GM21447 (cell line): Measurements from ENCODE around the gene NFE2L1.
"Not testable (repeated sequence)": the region's sequence is repeated elsewhere in the genome, so short reads cannot be mapped to it uniquely, and the experiment has no call there.

Experiments
- ATAC-seq: cut with Tn5 transposase; IDR thresholded peaks from one replicate; pipeline ENCODE4 v1.9.1; 2021; ENCODE audit not compliant: unreplicated experiment

NFE2L1 gene, protein sequence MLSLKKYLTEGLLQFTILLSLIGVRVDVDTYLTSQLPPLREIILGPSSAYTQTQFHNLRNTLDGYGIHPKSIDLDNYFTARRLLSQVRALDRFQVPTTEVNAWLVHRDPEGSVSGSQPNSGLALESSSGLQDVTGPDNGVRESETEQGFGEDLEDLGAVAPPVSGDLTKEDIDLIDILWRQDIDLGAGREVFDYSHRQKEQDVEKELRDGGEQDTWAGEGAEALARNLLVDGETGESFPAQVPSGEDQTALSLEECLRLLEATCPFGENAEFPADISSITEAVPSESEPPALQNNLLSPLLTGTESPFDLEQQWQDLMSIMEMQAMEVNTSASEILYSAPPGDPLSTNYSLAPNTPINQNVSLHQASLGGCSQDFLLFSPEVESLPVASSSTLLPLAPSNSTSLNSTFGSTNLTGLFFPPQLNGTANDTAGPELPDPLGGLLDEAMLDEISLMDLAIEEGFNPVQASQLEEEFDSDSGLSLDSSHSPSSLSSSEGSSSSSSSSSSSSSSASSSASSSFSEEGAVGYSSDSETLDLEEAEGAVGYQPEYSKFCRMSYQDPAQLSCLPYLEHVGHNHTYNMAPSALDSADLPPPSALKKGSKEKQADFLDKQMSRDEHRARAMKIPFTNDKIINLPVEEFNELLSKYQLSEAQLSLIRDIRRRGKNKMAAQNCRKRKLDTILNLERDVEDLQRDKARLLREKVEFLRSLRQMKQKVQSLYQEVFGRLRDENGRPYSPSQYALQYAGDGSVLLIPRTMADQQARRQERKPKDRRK

DNA sequence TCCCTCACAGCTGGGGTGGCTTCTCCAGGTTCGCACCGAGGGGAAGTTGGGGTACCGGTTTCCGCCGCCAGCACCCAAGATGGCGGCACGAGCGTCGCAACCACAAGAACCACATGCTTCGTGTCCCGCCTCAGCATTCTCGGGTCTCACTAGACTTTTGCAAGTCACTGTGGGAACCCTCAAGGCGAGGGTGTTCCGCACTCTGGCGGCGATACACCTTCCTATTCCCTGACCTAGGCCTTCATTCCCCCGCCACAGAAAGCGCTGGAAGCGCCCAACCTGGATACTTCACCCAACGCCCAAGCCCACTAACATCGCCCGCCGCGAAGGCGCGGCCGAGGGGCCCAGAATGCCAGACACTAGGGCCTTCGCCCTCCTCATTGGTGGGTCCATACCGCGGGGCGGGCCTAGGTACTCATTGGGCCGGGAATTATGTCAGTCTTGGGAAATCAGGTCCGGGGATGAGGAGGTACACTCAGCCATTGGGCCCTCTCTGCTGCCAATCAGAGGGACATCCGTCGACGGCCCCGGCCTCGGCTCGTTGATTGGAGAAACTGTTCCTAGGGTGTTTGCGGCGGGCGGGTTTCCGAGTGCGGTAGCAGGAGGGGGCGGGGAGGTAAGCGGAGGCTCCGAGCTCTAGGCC, at the start of gene NFE2L1:
Gene NFE2L1, plus strand, starts transcription at position 619 of the 643 bp plus-strand sequence. CDS start 2,760 bp downstream, outside the sequence.
- peak; percentile 88 for ATAC-seq

DNA sequence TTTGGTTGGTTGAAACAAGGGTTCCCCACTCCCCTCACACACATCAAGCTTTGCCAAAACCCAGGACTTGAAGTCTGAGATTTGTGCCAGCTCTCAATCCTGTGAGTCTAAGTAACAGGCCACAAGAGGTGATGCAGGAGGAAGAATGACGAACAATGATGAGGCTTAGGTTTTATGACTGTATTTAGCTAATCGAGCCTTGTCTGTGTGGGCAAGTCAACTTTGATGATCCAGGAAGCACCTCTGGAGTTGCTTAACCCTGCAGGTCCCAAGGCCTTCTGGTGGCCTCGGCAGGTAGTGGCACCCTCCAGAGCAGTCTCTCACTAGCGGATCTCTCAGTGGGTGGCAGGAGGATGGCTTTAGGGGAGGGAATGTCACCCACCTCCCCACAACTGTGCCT, 48.6 kb upstream of the NFE2L1 start:
- ATAC-seq: no peak

DNA sequence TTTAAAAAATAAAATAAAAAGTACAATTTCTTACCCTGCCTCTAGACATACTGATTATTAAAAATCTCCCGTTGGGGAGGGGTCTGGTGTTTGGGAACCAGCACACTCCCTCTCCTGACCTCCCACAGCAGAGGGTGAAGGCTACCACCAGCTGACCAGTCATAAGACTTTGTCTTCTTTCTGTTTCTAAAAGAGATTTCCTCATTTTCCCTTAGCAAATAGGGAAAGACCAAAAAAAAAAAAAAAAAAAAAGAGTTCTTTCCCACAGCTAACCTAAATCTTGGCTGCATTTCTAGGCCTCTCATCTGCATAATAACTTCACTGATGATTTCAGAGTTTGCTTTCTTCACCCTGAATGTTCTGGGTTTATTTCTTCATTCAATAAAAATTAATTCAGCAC, 47.0 kb upstream of the NFE2L1 start:
- ATAC-seq: no peak

DNA sequence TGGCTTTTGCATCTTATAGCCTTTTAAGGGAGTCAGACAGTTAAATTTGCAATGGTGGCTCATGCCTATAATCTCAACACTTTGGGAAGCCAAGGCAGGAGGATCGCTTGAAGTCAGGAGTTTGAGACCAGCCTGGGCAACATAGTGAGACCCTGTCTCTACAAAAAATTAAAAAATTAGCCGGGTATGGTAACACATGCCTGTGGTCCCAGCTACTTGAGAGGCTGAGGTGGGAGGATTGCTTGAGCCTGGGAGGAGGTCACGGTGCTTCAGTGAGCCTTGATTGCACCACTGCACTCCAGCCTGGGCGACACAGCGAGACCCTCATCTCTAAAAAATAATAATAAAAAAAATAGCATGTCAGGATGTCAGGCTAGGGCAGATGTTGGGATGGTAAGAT, 46.5 kb upstream of the NFE2L1 start:
- ATAC-seq: not testable (repeated sequence)

DNA sequence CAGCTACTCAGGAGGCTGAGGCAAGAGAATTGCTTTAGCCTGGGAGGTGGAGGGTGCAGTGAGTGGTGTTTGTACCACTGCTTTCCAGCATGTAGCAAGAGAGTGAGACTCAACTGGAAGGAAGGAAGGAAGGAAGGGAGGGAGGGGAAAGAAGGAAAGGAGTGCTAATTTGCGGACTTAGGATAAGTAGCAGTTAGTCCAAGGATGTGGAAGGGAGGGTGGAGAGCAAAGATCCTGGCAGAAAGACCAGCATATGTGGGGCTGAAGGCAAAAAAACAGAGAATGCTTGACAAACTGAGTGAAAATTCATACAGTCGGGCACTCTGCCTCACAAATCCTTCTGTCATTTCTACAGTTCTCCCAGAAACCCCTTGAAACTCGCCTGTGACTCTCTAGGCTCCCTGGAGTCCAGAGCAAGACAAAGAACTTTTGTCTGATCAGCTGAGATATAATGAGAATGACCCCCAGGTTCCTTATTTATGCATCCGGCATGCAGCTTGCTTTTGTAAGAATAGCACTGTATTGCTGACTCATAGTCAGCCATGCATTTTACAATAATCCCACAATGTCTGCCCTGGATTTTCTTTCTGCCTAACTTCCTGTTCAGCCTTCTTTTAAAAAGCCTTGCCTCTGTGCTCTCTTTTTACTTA, 45.8 kb upstream of the NFE2L1 start:
- peak; percentile 48 for ATAC-seq

DNA sequence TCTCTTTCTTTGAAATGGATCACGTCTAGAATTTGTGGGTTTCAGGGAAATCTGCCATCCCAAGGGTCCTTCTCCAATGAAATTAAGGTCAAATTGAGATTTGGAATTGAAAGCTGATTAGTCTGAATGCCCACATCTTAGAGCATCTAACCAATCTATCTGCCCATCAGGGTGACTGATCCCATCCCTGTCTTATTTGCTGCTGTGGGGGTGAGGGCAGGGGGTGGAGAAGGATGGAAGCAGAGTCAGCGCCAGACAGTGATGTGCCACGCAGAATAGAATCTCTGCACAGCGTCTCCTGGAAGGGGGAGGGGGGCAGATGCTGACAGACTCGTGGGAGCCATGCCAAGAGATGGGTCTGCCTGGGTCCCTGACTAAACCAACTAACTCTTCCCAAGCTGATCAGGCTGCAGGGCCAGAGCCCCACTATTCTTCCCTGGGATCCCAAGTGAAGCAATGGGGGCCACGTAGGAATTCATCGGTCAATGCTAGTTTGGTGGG, 45.2 kb upstream of the NFE2L1 start:
- no peak for ATAC-seq

DNA sequence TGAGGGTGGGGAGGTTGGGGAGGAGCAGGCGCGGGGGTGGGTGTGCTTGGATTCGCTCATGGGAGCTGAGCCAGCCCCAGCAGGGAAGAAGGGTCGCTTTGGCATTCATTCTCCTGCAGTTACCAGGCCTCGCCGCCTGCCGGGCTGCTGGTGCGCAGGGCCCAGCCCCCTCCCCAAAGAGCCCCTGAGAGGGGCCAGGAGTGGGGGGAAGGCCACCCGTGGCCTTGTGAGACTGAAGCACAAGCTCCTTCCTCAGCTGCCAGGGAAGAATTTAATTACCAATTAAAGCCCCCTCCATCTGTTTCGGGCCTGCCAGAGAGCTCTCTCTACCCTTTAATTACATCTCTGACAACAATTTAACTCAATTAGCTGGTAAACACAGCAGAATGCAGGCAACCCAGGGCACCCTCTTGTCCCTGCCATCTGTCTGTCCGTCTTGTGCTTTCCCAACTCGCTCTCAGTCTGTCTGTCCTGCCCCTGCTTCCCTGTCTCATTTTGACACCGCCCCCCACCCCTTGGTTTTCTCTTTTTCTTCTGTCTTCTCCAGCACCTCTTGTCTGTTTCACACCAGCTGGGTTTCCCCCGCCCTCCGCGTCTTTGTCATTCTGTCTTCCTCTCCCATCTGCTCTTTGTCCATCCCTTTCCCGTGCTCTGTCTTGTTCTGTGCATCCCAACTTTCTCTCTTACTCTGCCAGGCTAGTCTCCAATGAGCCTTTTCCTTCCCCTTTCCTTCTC, 44.6 kb upstream of the NFE2L1 start:
- no peak for ATAC-seq

DNA sequence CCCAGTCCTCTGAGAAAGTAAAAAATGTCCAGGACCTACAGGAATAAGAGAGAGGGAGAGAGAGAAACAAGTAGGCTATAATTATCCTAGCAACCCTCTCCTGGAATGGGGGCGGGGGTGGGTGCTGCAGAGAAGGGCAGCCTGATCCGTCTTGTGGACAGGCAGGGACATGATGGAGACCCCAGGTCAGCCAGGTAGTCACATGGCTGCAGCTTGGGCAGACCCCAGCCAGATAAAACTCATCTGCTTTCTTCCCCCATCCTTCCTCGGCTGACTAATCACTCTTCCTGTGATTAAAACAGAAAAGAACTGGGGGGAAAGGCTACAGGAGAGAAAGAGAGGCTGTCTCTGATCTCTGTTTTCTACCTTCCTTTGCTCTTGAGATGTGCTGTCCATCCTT, 43.2 kb upstream of the NFE2L1 start:
- no peak for ATAC-seq

DNA sequence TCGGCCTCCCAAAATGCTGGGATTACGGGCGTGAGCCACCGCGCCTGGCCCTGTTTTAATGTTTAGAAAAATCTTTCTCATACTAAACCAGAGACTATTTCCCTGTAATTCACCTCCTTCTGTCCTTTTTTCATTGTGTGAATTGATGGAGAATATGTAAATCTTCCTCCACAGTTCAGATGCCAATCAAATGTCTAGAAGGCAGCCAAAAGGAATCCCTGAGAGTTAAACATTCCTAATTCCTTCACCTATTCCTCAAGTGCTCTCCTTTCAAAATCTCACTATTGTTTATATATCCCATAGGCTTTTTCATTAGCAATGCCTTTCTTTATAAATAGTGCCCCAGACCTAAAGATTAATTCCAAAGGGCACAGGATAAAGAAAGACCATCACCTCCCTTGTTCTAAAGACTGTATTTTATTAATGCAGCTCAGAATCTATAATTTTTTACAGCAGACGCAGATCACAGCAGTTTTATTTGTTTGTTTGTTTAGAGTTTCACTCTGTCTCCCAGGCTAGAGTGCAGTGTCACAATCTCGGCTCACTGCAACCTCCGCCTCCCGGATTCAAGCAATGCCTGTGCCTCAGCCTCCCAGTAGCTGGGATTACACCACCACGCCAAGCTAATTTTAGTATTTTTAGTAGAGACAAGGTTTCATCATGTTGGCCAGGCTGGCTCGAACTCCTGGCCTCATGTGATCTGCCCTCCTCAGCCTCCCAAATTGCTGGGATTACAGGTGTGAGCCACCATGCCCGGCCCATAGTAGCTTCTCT, 41.0 kb upstream of the NFE2L1 start:
- ATAC-seq: no peak

DNA sequence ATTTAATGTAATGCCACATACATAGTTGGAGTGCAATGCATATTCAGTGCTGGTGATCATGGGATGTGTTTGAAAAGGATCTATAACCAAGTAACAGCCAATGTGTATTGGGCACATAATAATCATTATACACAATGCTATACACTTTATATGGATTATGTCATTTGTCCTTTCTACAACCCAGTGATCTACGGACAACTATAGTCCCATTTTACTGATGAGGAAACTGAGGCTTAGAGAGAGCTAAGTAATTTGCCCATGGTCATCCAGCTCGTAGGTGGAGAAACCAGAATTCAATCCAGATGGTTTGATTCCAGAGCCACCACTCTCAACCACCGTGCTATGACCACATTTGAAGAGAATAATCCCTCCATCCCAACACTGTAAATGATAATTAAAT, 38.0 kb upstream of the NFE2L1 start:
- no peak for ATAC-seq

DNA sequence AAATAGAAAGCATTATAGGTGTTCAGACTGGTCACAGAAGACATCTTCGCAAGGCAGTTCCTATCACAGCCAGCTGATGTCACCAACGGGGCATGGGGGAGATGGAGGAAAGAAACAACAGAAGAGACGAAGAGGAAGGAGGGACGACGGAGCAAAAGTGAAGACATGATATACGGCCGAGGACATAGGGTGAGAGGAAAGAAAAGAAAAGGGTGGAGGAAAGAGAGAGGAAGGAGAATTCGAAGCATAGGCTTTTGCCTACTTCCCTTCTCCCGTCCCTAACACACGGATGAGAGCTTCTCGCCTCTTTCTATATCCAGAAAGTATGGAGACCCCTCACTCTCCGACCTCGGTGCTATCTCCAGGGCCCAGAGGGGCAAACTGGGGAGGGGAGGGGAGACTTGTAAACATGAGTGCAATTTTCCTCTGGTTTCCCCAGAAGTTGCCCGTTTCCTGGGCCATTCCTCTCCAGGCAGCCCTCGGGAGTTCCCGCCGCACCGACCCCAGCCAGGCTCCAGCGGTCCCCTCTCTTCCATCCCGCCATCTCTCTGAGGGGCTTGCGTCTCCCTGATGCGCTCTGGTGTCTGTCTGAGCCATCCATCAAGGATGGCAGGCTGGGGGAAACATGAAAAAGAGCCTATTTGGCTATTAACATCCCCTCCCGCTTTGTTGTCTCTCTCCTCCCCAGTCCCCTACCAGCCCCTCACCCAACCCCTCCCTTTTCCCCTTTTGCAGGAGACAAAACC, 36.6 kb upstream of the NFE2L1 start:
- ATAC-seq: no peak

DNA sequence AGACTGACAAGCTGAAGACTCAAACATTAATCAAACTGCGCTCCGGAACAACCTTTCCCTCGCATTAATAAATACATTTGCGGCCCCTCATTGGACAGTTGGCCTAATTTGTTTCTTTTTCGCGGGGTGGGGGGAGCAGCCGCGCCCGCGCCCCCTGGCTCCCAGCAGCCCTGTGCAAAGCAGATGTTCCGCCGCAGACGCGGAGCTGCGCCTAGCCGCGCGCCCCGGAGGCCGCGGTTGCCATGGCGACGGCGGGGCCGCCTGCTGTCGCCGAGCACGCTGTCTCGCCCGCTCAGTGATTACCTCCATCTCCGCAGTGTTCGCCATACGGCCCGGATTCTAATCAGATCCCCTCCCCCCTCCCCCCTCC, 36.0 kb upstream of the NFE2L1 start:
- ATAC-seq: no peak

DNA sequence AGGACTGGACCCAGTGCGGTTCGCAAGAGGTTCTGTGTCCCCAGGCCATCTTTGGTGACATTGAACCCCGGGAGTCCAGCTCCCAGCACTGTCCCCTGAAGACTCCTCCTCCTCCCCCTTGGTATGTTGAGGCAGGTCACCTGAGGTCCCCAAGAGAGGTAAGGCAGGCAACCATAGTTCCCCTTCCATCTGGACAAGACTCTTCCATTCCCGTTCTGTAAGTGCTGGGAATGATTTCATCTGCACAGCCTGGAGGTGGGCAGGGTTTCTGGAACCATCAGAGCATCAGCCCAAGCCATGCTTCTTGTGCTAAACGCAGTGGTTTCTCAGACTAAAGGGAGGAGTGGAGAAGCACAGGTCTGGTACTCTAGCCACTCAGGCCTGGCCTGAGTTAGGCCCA, 35.5 kb upstream of the NFE2L1 start:
- no peak for ATAC-seq

DNA sequence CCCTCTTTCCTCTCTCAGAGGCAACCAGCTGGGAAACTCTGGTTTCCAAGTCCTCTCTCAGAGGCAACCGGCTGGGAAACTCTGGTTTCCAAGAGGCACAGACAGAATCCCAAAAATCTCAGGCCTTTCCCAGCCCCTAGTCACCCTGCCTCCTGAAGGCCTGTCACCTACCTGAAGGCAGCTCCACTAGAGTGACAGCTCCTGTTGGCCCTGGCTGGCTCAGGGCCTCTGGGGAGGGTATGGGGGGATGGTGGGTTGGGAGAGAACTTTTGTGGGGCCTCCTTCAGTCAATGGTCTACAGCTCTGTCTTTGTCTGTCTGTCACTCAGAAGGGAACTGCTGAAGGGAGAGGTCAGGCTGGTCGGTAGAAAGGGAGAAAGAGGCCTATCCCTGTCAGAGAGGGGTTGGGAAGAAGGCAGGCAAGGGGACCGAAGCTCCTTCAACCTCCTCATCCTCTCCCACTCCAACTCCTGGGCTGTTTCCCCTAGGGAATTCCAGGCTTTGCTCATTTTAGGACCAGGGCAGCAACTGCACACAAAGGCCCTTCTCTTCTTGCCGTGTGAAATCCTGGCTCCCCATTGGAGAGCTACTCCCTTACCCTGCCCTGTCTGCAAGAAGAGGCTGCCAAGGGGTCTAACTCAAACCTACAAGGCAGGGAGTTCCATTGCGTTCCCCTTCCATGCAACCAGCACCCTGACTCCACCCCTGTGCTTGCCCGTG, 34.1 kb upstream of the NFE2L1 start:
- no peak for ATAC-seq

DNA sequence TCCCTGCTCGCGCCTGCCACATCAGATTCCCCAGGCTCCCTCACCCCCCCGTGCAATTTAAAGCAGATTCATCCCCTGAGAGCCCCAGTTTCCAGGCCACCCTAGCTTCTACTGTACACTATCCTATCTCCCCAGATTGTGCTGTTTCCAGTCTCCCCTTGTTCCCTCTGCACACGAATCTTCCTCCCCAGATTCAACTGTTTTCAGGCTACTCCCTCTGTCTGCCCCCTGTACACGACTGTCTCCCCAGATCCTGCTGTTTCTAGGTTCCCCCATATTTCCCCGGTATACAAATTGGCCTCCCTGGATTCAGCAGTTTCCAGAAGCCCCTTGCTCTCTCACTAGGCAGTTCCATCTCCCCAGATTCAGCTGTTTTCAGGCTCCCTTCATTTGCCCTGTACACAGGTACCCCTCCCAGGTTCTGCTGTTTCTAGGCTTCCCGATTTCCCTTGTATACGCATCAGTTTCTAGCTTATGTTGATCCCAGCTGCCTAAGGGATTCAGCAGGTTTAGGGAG, 33.5 kb upstream of the NFE2L1 start:
- no peak for ATAC-seq

DNA sequence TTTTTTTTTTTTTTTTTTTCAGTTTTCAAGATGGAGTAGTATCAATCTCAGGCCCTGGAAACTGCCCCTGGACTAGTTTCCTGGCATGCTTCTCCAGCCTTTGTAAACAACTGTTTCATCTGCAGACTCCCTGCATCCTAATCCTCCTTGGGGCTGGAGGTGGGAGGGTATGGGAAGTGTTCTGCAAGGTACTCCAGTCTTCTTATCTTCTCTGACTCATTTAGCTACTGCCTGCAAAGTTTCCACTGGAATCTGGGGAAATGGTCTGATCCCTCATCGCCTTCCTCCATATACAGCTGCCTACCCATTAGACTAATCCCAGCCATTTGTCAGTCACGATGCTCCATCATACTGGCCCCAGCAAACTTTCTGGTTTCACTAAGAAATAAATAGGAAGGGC, 32.0 kb upstream of the NFE2L1 start:
- ATAC-seq: no peak

DNA sequence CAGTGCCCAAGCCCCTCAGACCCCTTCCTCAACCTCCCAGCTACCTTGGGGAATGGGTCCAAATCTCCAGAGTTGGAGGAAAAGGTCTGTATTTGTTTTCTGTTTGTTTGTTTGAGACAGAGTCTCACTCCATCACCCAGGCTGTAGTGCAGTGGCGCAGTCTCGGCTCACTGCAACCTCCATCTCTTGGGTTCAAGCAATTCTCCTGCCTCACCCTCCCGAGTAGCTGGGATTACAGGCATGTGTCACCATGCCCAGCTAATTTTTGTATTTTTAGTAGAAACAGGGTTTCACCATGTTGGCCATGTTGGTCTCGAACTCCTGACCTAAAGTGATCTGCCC, 30.4 kb upstream of the NFE2L1 start:
- not testable (repeated sequence) for ATAC-seq

DNA sequence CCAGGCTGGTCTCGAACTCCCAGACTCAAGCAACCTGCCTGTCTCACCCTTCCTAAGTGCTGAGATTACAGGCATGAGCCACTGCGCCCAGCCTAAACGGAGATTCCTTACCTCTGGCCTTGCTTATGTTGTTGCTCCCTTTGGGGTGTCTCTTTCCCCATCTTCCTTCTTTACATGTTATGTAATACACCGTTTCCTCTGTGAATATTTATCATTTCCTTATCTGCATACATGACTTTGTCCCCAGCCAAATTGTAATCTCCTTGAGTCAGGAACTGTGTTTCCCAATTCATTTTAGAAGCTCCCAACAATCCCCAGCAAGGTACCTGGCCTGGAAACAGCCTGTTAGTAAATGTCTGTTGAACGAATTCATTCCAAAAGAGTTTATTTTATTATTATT, 26.2 kb upstream of the NFE2L1 start:
- no peak for ATAC-seq
